Measurements from ENCODE around the gene NAA50. TPM values are rescaled to one million over a fixed set of nuclear protein-coding genes. Genes with fewer than 3 reads are reported as not detected.

NAA50 gene
- polyA plus RNA-seq, 3 donors: 32.2 to 105 (median 80.0) TPM

GRCh38 chr3:113685956-113686721 lies 59.9 kb downstream of the NAA50 start:
- Histone ChIP-seq H3K36me3 (replicated peaks in 1 of 2; ENCODE audit: control insufficient read depth in 1 of 2, insufficient read depth in 2 of 2, low read length in 2 of 2) (peaks cover 0 to 10% of the 10 kb centered on the region in 2 donors), H3K4me3 (replicated peaks in 1 of 3; ENCODE audit: low read depth in 2 of 3, low read length in 3 of 3) (no peak overlapping the region), H3K9me3 (replicated peaks in 1 of 2; ENCODE audit: control insufficient read depth in 1 of 2, insufficient read depth in 1 of 2, low read length in 2 of 2) (peaks cover 0 to 2% of the 10 kb centered on the region in 2 donors), H3K4me1 (ENCODE audit: control insufficient read depth in 1 of 2, insufficient read depth in 2 of 2, low read length in 2 of 2) (peaks cover 15 to 24% of the 10 kb centered on the region in 2 donors), H3K27ac (ENCODE audit: low read depth in 1 of 2, low read length in 2 of 2) (peak overlapping the region in 1 of 2 donors; percentile 11), H3K9ac (ENCODE audit: insufficient read depth, low read length, poor library complexity, severe bottlenecking) (no peak overlapping the region), H3K79me2 (ENCODE audit: insufficient read depth, low read length) (peaks cover 57% of the 10 kb centered on the region), H2AFZ (ENCODE audit: insufficient read depth, low read depth, low read length, poor library complexity, severe bottlenecking) (no peak overlapping the region), H3K27me3 (ENCODE audit: control insufficient read depth in 2 of 2, insufficient read depth in 2 of 2, low read length in 2 of 2) (no peaks in the 10 kb centered on the region), H3K4me2 (replicated peaks; ENCODE audit: extremely low read depth, low read length, poor library complexity, severe bottlenecking) (peak overlapping the region; percentile 7), H4K20me1 (ENCODE audit: insufficient read depth, low read length) (peaks cover 49% of the 10 kb centered on the region)
- Mint-ChIP-seq H3K9me3 (peaks cover 0 to 9% (median 3%) of the 10 kb centered on the region in 7 donors), H3K4me3 (no peak overlapping the region), H3K27ac (peak overlapping the region in 6 of 7 donors; percentile 48 to 78 (median 55)), H3K27me3 (ENCODE audit: low read depth in 3 of 3) (no peaks in the 10 kb centered on the region), H3K36me3 (peaks cover 10 to 17% of the 10 kb centered on the region in 2 donors), H3K4me1 (peaks cover 28% of the 10 kb centered on the region)
- no peak for TF ChIP-seq CTCF (IDR thresholded peaks at IDR 0.05)
- intact Hi-C loops (cut with micrococcal nuclease): no loop called here
- DNase-seq: no peak
- WGBS (ENCODE audit: insufficient coverage): 57% methylated on average over 1 of the region's 2 CpGs

GRCh38 chr3:113685124-113685523 lies 60.9 kb downstream of the NAA50 start:
- Mint-ChIP-seq H3K36me3 (peaks cover 10 to 17% of the 10 kb centered on the region in 2 donors), H3K4me1 (peaks cover 28% of the 10 kb centered on the region), H3K9me3 (peaks cover 0 to 9% (median 3%) of the 10 kb centered on the region in 7 donors), H3K4me3 (no peak overlapping the region), H3K27ac (peak overlapping the region in 2 of 7 donors; percentile 38 to 53), H3K27me3 (ENCODE audit: low read depth in 3 of 3) (no peaks in the 10 kb centered on the region)
- H3K4me2 ChIP-seq (replicated peaks; ENCODE audit: extremely low read depth, low read length, poor library complexity, severe bottlenecking): no peak overlapping the region
- DNase-seq: no peak
- intact Hi-C loops (cut with micrococcal nuclease): no loop called here
- 100% methylated on average over 5 of the region's 5 CpGs for WGBS (ENCODE audit: insufficient coverage)
- H3K36me3 ChIP-seq (replicated peaks in 1 of 2; ENCODE audit: control insufficient read depth in 1 of 2, insufficient read depth in 2 of 2, low read length in 2 of 2): peaks cover 0 to 10% of the 10 kb centered on the region in 2 donors
- H3K4me3 ChIP-seq (replicated peaks in 1 of 3; ENCODE audit: low read depth in 2 of 3, low read length in 3 of 3): no peak overlapping the region
- no peak overlapping the region for H2AFZ ChIP-seq (ENCODE audit: insufficient read depth, low read depth, low read length, poor library complexity, severe bottlenecking)
- H3K4me1 ChIP-seq (ENCODE audit: control insufficient read depth in 1 of 2, insufficient read depth in 2 of 2, low read length in 2 of 2): peaks cover 15 to 24% of the 10 kb centered on the region in 2 donors
- no peaks in the 10 kb centered on the region for H3K27me3 ChIP-seq (ENCODE audit: control insufficient read depth in 2 of 2, insufficient read depth in 2 of 2, low read length in 2 of 2)
- peaks cover 0 to 2% of the 10 kb centered on the region in 2 donors for H3K9me3 ChIP-seq (replicated peaks in 1 of 2; ENCODE audit: control insufficient read depth in 1 of 2, insufficient read depth in 1 of 2, low read length in 2 of 2)
- H4K20me1 ChIP-seq (ENCODE audit: insufficient read depth, low read length): peaks cover 44% of the 10 kb centered on the region
- H3K9ac ChIP-seq (ENCODE audit: insufficient read depth, low read length, poor library complexity, severe bottlenecking): no peak overlapping the region
- peak overlapping the region in 1 of 2 donors; percentile 48 for H3K27ac ChIP-seq (ENCODE audit: low read depth in 1 of 2, low read length in 2 of 2)
- H3K79me2 ChIP-seq (ENCODE audit: insufficient read depth, low read length): peaks cover 47% of the 10 kb centered on the region
- TF ChIP-seq CTCF (IDR thresholded peaks at IDR 0.05): no peak

Measured in CD14-positive monocyte (primary cell).